GM19193 (cell line): ENCODE measurements around the gene SRMS.

Source experiments
- POLR2A ChIP-seq: IDR thresholded peaks from 4 replicates; pipeline ENCODE4 v1.6.1; 2011; ENCODE audit not compliant: insufficient read depth, insufficient read length; ENCODE audit errors: extremely low read depth

Gene SRMS

GRCh38 chr20:63585616-63586565 lies 38.3 kb upstream of the SRMS start:
- TF ChIP-seq POLR2A: no peak

DNA sequence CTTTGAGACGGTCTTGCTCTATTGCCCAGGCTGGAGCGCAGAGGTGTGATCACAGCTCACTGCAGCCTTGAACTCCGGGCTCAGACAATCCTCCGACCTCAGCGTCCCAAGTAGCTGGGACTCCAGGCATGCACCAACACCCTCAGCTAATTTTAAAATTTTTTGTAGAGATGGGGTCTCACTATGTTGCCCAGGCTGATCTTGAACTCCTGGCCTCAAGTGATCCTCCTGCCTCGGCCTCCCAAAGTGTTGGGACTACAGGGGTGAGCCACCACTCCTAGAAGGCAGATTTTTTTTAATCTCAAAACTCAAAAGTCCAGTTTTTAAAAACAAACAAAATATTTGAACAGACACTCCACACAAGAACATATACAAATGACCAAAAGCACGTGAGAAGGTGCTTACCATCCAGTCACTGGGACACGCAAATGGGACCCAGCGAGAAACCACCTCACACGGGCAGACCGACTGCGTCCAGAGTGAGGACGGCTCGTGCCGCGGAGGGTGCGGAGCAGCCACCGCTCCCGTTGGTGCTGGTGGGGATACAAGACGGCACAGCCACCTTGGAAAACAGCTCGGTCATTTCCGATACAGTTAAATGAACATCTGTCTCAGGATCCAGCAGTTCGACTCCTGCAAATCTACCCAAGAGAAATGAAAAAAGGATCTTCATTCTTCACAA lies 35.0 kb upstream of the SRMS start:
- no peak for TF ChIP-seq POLR2A

DNA sequence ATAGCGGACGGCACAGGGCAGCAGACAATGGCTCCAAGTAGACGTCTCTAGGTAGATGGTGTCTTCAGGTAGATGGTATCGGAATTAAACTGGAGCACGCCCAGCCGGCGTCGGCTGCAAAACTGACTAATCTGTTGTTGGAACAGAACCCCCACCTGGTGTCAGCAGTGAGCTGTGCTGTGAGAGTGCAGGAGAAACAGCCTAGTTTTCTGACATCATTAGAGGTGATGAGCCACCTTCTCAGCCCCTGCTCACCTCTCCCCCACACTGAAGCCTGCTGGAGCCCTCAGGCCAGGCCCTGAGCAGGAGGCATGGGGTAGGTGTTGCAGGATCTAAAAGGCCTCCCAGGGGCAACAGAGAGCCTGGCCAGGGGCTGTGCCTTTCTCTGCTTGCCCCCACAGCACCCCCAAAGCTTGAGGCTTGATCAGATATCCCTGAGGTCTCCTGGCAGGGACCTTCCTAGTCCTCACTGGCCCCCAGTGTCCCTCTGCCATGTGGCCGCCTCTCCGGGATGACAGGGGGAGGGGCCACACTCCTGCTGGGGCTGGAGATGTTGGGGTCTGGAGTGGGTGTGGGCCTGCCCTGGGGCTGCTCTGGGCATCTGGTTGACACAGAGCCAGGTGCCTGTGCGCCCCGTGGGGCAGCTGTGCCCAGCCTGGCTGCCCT lies 33.4 kb upstream of the SRMS start:
- no peak for TF ChIP-seq POLR2A

DNA sequence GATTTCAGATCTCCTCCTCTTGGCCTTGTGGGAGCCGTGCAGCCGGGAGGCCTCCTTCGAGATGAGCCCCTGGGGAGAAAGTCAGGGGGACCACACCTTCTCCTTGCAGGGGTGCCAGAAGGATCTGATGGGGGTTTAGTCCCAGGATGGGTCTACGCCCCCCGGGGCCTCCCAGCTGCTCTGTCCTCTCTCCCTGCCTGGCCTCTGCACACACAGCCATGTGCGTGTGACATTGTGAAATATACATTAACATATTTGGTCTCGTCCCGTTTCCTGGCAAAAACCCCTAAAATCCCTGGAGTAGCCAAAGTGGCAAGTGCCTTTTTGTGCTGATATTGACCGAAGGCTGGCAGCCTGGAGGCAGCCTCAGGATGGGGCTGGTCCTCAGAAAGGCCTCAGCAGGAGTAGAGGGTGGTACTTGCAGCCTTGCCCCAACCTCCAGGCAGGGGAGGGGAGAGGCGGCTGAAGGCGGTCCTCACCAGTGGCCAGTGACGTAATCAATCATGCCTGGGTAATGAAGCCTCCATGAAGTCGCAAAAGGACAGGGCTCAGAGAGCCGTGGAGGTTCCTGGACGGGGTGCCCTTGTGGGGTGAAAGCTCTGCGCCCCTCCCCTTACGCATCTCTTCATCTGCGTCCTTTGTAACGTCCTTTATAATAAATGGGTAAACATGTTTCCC lies 31.6 kb upstream of the SRMS start:
- TF ChIP-seq POLR2A: no peak

DNA sequence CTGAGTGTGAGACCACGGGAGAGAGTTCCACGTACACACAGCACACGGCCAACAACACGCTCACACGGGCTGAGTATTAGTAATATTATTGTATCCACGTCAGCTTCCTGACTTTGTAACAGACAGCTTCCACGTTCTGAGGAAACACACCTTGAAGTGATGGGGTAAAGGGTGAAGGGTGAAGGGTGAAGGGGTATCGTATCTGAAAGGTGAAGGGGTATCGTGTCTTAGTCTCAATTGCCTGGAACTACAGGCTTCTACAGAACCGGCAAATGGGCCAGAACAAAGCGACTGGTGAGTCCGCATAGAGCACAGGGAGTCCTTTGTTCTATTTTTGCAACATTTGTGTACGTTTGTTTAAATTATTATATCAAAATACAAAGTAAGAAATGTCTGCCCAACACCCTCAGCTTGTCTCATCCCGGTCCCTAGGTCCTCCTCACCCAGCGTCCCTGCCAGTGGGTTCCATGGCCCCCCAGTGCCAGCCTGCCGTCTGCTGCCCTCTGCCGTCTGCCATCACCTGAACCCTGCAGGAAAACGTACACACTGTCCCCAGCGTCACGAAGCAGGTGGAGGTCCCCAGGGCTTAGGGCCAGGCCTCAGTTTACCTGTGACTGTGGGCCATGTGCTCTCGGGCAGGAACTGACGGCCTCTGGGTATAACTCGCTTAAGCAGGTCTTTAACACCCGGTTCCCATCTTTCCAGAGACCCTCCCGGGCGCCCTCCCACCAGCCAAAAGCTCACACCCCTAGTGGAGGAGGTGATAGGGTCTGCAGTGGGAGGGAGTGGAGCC lies 30.9 kb upstream of the SRMS start:
- no peak for TF ChIP-seq POLR2A

DNA sequence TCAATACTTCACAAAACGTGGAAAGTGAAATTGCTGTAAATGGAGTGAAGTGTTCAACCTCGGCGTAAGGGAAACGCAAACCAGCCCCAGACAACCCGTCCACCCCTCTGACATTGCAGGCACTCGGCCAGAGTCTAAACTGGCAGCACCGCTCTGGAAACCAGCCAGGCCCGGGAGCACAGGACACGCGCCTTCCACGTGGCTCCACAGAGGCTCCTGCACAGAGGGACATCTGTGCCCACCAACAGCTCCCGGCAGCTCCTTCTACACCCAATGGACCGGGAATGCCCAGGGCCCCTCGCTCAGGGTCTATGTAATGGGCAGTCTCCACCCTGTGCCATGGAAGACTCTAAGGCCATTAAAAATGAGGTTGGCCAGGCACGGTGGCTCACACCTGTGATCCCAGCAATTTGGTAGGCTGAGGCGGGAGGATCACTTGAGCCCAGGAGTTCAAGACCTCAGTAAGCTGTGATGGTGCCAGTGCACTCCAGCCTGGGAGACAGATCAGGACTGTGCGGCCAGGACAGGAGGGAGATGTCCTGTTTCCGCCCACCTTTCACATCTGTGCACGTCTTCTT lies 29.9 kb upstream of the SRMS start:
- no peak for TF ChIP-seq POLR2A

GRCh38 chr20:63576311-63576710 lies 28.8 kb upstream of the SRMS start:
- TF ChIP-seq POLR2A: no peak

DNA sequence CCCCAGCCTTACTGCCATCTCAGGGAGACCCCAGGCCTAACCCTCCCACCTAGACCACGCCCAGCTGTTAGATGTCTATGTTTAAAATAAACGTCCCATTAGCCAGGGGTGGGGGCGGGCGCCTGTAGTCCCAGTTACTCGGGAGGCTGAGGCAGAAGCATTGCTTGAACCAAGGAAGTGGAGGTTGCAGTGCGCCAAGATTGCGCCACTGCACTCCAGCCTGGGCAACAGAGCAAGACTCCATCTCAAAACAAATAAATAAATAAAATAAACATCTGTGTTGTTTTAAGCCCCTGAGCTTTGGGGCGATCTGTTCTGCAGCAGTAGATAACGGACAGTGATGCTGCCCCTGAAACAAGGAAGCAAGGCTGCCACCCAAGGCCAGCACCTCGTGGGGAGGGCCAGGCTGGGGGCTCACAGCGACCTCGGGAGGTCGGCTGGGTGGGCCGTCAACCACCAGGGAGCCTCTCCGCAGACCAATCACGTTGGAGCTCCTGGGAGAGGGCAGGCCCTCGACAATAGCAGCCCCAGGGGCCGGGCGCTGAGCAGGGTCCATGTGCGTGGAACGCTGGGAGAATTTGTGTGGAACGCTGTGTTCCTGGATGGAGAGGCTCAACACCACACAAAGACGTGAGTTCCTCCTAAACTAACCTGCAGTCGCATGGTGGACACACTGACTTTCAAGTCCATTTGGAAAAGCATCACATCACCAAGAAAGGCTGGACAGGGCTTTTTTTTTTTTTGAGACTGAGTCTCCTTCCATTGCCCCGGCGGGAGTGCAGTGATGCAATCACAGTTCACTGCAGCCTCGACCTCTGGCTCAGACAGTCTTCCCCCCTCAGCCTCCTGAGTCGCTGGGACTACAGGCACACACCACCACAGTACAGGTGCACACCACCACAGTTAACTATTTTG lies 27.5 kb upstream of the SRMS start:
- no peak for TF ChIP-seq POLR2A

DNA sequence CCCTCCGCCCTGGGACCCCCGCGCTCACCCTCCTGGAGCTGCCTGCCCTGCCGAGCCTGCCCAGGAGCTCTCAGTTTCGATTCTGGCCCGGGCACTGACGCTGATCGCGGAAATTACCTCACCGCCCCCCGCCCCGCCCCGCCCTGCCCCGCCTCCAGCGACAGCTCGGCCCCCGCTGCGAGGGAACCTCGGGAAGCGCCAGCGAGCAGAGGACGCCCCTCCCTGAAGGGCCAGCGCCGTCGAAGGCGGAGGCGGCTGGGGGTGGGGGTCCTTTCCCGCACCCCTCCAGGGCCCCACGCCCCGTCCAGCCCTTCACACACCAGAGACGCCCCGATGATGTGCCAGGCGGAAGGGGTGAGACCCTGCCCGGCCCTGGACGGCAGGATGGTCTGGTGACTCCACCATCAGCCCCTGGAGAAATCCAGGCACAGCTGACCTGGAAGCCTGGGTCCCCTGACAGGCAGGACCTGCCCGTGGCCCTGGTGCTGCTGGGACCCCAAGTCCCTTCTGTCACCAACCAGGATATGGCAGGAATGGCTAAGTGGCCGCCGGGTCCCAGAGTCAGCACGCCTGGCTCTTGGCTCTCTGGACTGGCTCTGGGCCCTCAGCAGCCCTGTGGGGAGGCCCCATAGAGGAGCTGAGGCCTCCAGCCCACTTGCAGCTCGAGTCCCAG lies 26.7 kb upstream of the SRMS start, which contains the start of gene HELZ2:
Gene HELZ2, minus strand, starts transcription at position 84 of the 673 bp plus-strand sequence. CDS start 1,854 bp downstream, outside the sequence.
- TF ChIP-seq POLR2A: no peak

DNA sequence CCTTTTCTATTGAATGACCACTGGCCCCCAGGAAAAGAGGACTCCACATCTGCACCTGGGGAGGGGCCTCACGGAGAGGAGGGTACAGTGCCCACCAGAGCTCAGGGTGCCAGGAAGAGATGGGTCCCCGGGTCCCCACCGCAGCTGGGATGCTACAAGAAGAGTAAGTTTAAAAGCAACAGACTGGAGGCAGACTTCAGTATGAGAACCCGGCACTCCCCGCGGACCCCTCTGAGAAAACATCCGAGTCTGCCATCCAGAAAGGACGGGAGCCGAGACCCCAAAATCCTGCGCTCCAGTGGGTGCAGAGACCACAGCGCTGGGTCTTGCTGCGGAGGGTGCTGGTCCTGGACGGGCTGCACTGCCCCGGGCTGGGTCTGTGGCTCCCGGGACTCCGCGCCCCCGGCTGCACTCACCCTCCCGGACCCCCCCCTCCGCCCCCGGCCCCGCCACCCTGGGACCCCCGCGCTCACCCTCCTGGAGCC lies 26.1 kb upstream of the SRMS start:
- no peak for TF ChIP-seq POLR2A

DNA sequence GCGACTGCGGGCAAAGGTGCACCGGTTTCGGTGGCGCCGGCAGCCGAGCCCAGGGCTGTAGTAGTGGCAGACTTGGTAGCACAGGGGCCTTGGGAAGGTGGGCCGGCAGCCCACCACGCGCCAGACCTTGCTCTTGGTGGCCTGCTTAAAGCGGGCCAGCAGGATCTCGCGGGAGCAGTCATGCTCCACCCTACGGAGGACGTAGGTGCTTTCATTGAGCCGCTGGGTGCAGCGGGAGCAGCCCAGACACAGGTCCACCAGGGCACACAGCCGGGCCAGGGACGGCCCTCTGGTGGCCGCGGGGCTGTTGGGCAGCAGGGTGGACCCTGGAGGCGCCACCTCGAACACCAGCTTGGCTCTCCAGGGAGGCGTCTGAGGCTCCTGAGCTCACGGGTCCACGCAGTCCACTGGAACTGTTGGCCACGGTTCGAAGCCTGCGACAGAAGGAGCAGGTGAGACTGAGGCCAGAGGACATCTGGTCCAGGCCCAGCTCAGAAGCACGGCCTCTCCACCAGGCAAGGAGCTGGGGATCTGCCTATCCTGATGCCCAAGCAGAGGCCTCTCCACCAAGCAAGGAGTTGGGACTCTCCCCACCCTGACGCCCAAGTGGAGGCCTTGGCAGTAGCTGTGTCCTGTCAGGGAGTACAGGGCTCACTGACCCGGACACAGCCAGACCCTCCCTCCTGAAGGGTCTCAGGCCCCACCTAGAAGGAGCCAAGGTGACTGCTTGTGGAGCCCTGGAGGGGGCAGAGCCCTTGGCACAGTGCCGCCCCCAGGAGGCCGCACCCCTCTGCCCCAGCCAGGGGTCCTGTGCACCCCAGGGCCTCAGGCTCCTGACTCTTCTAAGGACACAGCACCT lies 25.5 kb upstream of the SRMS start:
- no peak for TF ChIP-seq POLR2A
